Measurements from ENCODE around the gene IGFL1. TPM values are rescaled to one million over a fixed set of nuclear protein-coding genes. Genes with fewer than 3 reads are reported as not detected.
"Not testable (repeated sequence)": the region's sequence is repeated elsewhere in the genome, so short reads cannot be mapped to it uniquely, and the experiment has no call there.

Gene IGFL1
- total RNA-seq, 1 donor from 2014 or later = not detected

- no peaks in the 10 kb centered on the region for H3K36me3 ChIP-seq (ENCODE audit: control insufficient read depth, insufficient read depth, low read length)
- H3K4me3 ChIP-seq (ENCODE audit: low read depth, low read length) = no peak overlapping the region
- no peak for TF ChIP-seq CTCF (IDR thresholded peaks at IDR 0.05; ENCODE audit: insufficient read depth, low read length, poor library complexity, severe bottlenecking)
- H3K27me3 ChIP-seq (ENCODE audit: control insufficient read depth, insufficient read depth, low read length) = peaks cover 8% of the 10 kb centered on the region
- no peak for DNase-seq (ENCODE audit: low read depth)
These were observed 41.1 kb downstream of the IGFL1 start for GRCh38 chr19:46270521-46271256.

- DNase-seq (ENCODE audit: low read depth) = peak; percentile 99
- peaks cover 6% of the 10 kb centered on the region for H3K27me3 ChIP-seq (ENCODE audit: control insufficient read depth, insufficient read depth, low read length)
- H3K4me3 ChIP-seq (ENCODE audit: low read depth, low read length) = no peak overlapping the region
- TF ChIP-seq CTCF (IDR thresholded peaks at IDR 0.05; ENCODE audit: insufficient read depth, low read length, poor library complexity, severe bottlenecking) = no peak
- no peaks in the 10 kb centered on the region for H3K36me3 ChIP-seq (ENCODE audit: control insufficient read depth, insufficient read depth, low read length)
These were observed 42.1 kb downstream of the IGFL1 start for GRCh38 chr19:46271481-46272197.

- not testable (repeated sequence) for H3K27me3 ChIP-seq (ENCODE audit: control insufficient read depth, insufficient read depth, low read length); H3K36me3 ChIP-seq (ENCODE audit: control insufficient read depth, insufficient read depth, low read length); DNase-seq (ENCODE audit: low read depth); H3K4me3 ChIP-seq (ENCODE audit: low read depth, low read length)
These were observed 44.4 kb downstream of the IGFL1 start for GRCh38 chr19:46273931-46274330.

- no peak for DNase-seq (ENCODE audit: low read depth)
- Histone ChIP-seq H3K27me3 (ENCODE audit: control insufficient read depth, insufficient read depth, low read length) (peaks cover 5% of the 10 kb centered on the region), H3K4me3 (ENCODE audit: low read depth, low read length) (no peak overlapping the region), H3K36me3 (ENCODE audit: control insufficient read depth, insufficient read depth, low read length) (no peaks in the 10 kb centered on the region)
- TF ChIP-seq CTCF (IDR thresholded peaks at IDR 0.05; ENCODE audit: insufficient read depth, low read length, poor library complexity, severe bottlenecking) = no peak
These were observed 49.6 kb downstream of the IGFL1 start for GRCh38 chr19:46279177-46279576.

Other genes starting within 250 kb of the IGFL1 start
- gene CCDC61, start 234.3 kb upstream of the IGFL1 start, total RNA-seq = 7.1 and 9.7 TPM in 2 replicates
- gene PGLYRP1, start 206.7 kb upstream of the IGFL1 start, total RNA-seq = not detected in 2 replicates
- gene IGFL4, start 188.7 kb upstream of the IGFL1 start, total RNA-seq = not detected in 2 replicates
- gene IGFL3, start 105.1 kb upstream of the IGFL1 start, total RNA-seq = not detected in 2 replicates
- not detected in 2 replicates for gene IGFL2, start 81.5 kb upstream of the IGFL1 start, total RNA-seq
- gene HIF3A, start 67.3 kb downstream of the IGFL1 start, total RNA-seq = 0.42 and 0.75 TPM in 2 replicates
- gene PPP5C, start 117.3 kb downstream of the IGFL1 start, total RNA-seq = 68.2 and 83.0 TPM in 2 replicates
- 21.8 and 22.2 TPM in 2 replicates for gene CCDC8, start 183.8 kb downstream of the IGFL1 start, total RNA-seq
- 0.25 and 0.27 TPM in 2 replicates for gene PNMA8C, start 199.2 kb downstream of the IGFL1 start, total RNA-seq
- gene PNMA8A, start 241.8 kb downstream of the IGFL1 start, total RNA-seq = 10.3 and 11.8 TPM in 2 replicates